Aorta (tissue), 5 donors: ENCODE measurements around the gene TRIM72. TPM values are rescaled to one million over a fixed set of nuclear protein-coding genes. Genes with fewer than 3 reads are reported as not detected.
A peak's percentile ranks its signal among the peaks of the same experiment; 100 is the strongest.

Experiments used
- ATAC-seq: fragments of 200-7000 bp; cut with Tn5 transposase; one replicate; pipeline ENCODE4 v1.9.1; 2022; ENCODE audit warnings: moderate library complexity; ENCODE audit not compliant: low FRiP score
- DNase-seq, 2 donors: peaks; one replicate each; pipeline ENCODE4 v3.0.0-alpha.2; 2020
- H3K27ac ChIP-seq, 2 donors: one replicate each; pipeline ENCODE4 v1.5.1; 2013; ENCODE audit warnings: low read length in 2 of 2, mild to moderate bottlenecking in 2 of 2, moderate library complexity in 2 of 2, control low read depth in 1 of 2, inconsistent platforms in 1 of 2, low read depth in 1 of 2
- H3K27me3 ChIP-seq, 2 donors: one replicate each; pipeline ENCODE4 v1.6.1; 2013; ENCODE audit warnings: control low read depth in 1 of 2, low read length in 1 of 2, mild to moderate bottlenecking in 1 of 2, moderate library complexity in 1 of 2; ENCODE audit not compliant: insufficient read depth in 2 of 2, control insufficient read depth in 1 of 2
- H3K36me3 ChIP-seq, 2 donors: one replicate each; pipeline ENCODE4 v1.6.1; 2013; ENCODE audit warnings: control low read depth in 1 of 2, low read length in 1 of 2, mild to moderate bottlenecking in 1 of 2; ENCODE audit not compliant: insufficient read depth in 2 of 2, control insufficient read depth in 1 of 2
- H3K4me1 ChIP-seq, 2 donors: one replicate each; pipeline ENCODE4 v1.6.1; 2013; ENCODE audit warnings: low read length in 2 of 2, control low read depth in 1 of 2, mild to moderate bottlenecking in 1 of 2, moderate library complexity in 1 of 2; ENCODE audit not compliant: insufficient read depth in 2 of 2, control insufficient read depth in 1 of 2
- H3K4me3 ChIP-seq, 2 donors: one replicate each; pipeline ENCODE4 v1.5.1; 2013; ENCODE audit warnings: low read length in 2 of 2, control low read depth in 1 of 2, mild to moderate bottlenecking in 1 of 2
- H3K9me3 ChIP-seq: one replicate; pipeline ENCODE4 v1.6.1; 2013; ENCODE audit warnings: mild to moderate bottlenecking, low read length; ENCODE audit not compliant: control insufficient read depth
- WGBS, 2 donors: extraction: QIAGEN DNeasy Blood & Tissue Kit; methylation state at CpG; one replicate each; pipeline ENCODE4 v1.1.7; 2013; 5-methylcytosine and 5-hydroxymethylcytosine counted together
- intact Hi-C, 2 donors: fragments of 100-400 bp; cut with DNase I; formaldehyde crosslinking; loops; one replicate each; pipeline versions ENCODE4 v1.14.2 to v1.15.0; 2022
- polyA plus RNA-seq, 2 donors: library from polyadenylated mRNA; stranded (reverse); fragments of 200-250 nt; gene quantifications; one replicate each; pipeline ENCODE4 v1.2.3, GENCODE V29; 2013
- total RNA-seq, 2 donors: library from RNA; stranded (reverse); fragmentation: NEBNext Ultra II Directional; extraction: Animal tissue kit (Norgen Biotek cat#: 25700); gene quantifications; one replicate each; pipeline ENCODE4 v1.2.1, GENCODE V29; 2021
- donor health status: healthy with polysubstance abuse.
- donor health status: Bipolar disorder and iron deficiency.
- donor health status: DM: no; HTN: no; CAD: no.
- donor health status: DM: no; HTN: no; CAD: no.
- donor health status: DM: yes; HTN: yes; CAD: no.

Gene TRIM72
- total and polyA plus RNA-seq, 4 donors: 0.05 to 0.24 TPM; not detected in 2

DNA sequence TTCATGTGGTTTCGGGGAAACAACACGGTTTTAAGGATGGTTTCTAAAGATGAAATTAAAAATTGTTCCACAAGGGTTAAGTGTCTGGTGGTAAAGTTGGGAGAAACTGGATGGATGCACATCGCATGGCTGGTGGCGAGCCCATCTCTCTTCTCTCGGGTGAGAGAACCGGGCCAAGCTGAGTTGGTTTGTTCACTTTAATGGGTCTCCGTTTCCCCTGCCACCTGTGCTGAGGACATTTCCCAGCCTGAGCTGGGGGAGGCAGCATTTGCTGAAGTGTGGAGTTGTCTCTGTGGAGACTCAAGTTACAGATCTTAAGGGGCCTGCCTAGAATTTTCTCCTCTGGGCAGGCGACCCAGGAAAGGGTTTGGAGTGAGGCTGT is 26.1 kb upstream of the TRIM72 start:
- H3K36me3 ChIP-seq: peaks cover 18 to 25% of the 10 kb centered on the region in 2 donors
- no peaks in the 10 kb centered on the region for H3K27me3 ChIP-seq
- ATAC-seq (no peak), DNase-seq (peak in 1 of 2 donors; percentile 32)
- no peak overlapping the region for H3K27ac ChIP-seq
- H3K9me3 ChIP-seq: no peaks in the 10 kb centered on the region
- H3K4me1 ChIP-seq: no peaks in the 10 kb centered on the region
- intact Hi-C loops: loop anchor here (10.0 kb wide), 1 partner anchor 257 kb away; the partner anchor contains the start of gene ZNF843 (in 2 of the 2)
- WGBS, 2 donors: 72 to 75% methylated on average over 8 of the region's 8 CpGs
- no peak overlapping the region for H3K4me3 ChIP-seq

DNA sequence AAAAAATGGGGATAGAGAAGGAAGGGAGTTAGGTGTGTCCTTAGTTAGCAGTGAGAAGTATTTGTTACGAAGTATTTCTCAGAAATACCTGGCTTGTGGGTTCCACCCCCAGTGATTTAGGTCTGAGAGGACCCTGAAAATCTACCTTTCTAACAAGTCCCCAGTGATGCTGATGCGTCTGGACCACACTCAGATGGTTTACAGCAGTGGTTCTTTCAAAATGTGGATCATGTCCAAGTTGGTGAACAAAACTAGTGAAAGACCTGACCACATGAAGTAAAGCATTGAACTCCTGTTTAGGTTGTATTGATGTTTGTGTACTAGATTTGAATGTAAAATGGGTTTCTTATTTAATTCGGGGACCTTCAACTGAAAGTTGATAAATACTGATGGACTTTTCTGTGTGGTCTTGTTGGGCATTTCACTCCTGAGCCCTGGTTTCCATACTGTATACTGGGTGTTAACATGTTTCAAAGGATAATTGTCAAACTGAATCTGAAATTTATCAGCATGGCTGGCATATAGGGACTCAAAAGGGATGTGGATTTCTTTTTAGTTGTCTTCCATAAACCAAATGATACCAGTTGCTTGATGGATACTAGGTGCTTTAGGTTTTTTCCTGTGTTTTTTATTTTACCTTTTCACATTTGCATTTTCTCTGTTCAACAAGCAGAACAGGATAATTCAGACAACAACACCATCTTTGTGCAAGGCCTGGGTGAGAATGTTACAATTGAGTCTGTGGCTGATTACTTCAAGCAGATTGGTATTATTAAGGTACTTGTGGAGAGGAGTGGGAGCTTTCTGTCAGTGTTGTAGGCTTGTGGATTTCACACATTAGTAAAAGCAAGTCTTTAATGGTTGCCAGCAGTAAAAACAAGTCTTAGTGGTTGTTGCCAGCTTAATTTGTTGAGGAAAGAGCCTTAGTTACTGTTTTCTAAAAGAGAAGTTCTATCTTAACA is 25.2 kb upstream of the TRIM72 start:
- H3K4me3 ChIP-seq: no peak overlapping the region
- no peak overlapping the region for H3K27ac ChIP-seq
- 76 to 83% methylated on average over 3 of the region's 3 CpGs for WGBS, 2 donors
- intact Hi-C loops: loop anchor here (10.0 kb wide), 1 partner anchor 256 kb away; the partner anchor contains the start of gene ZNF843 (in 2 of the 2)
- no peaks in the 10 kb centered on the region for H3K27me3 ChIP-seq
- H3K9me3 ChIP-seq: no peaks in the 10 kb centered on the region
- no peak for DNase-seq
- ATAC-seq: no peak
- no peaks in the 10 kb centered on the region for H3K4me1 ChIP-seq
- peaks cover 23 to 24% of the 10 kb centered on the region in 2 donors for H3K36me3 ChIP-seq

DNA sequence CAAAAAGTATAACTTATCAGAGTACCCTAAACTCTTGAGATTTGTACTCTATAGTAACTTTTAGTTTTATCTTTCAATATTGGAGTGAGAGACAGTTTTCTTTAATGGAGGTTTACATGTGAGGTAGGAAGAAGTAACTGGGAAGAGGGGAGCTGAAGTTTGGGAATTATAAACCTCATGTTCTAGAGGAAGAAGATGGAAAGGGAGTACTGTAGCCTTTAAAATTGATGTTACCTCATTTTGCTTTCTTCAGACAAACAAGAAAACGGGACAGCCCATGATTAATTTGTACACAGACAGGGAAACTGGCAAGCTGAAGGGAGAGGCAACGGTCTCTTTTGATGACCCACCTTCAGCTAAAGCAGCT is 24.5 kb upstream of the TRIM72 start:
- no peak overlapping the region for H3K4me3 ChIP-seq
- H3K27ac ChIP-seq: no peak overlapping the region
- WGBS, 2 donors: 76 to 86% methylated on average over 2 of the region's 2 CpGs
- no peaks in the 10 kb centered on the region for H3K9me3 ChIP-seq
- DNase-seq (no peak), ATAC-seq (no peak)
- no peaks in the 10 kb centered on the region for H3K4me1 ChIP-seq
- intact Hi-C loops: loop anchor here (10.0 kb wide), 1 partner anchor 255 kb away; the partner anchor contains the start of gene ZNF843 (in 2 of the 2)
- H3K36me3 ChIP-seq: peaks cover 22 to 23% of the 10 kb centered on the region in 2 donors
- H3K27me3 ChIP-seq: no peaks in the 10 kb centered on the region

DNA sequence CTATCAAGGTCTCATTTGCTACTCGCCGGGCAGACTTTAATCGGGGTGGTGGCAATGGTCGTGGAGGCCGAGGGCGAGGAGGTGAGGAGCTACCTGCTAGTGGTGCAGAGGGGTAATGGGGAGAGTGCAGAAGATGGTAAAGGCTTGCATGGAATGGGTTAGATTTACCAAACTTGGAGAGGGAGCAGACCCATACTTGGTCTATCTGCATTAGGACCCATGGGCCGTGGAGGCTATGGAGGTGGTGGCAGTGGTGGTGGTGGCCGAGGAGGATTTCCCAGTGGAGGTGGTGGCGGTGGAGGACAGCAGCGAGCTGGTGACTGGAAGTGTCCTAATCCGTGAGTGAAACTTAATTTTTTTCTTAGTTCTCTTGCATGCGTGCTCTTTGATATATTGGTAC is 23.9 kb upstream of the TRIM72 start:
- ATAC-seq (no peak), DNase-seq (peak in 1 of 2 donors; percentile 55)
- intact Hi-C loops: no loop called here
- Histone ChIP-seq H3K27ac (no peak overlapping the region), H3K9me3 (no peaks in the 10 kb centered on the region), H3K36me3 (peaks cover 20% of the 10 kb centered on the region in 2 donors), H3K4me3 (no peak overlapping the region), H3K27me3 (no peaks in the 10 kb centered on the region), H3K4me1 (no peaks in the 10 kb centered on the region)
- 91 to 93% methylated on average over 12 of the region's 12 CpGs for WGBS, 2 donors

DNA sequence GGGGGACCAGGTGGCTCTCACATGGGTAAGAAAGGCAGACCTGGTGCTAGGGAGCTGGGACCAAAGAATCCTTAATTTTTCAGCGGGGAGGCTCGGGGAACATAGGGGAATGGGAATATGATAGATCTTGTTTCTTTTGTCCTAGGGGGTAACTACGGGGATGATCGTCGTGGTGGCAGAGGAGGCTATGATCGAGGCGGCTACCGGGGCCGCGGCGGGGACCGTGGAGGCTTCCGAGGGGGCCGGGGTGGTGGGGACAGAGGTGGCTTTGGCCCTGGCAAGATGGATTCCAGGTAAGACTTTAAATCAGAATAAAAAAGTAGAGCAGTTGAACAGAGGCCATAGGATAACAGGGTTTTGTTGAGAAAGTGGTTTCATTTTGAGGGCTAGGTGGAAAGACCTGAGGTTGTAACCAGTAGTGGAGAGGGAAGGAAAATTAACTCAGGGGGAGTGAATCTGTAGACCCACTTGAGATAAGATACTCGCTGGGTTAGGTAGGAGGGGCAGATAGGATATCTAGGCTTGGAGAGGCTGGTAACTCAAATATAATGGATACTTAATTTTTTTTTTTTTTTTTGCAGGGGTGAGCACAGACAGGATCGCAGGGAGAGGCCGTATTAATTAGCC is 23.0 kb upstream of the TRIM72 start:
- ATAC-seq: no peak
- 91 to 94% methylated on average over 17 of the region's 17 CpGs for WGBS, 2 donors
- Histone ChIP-seq H3K4me3 (no peak overlapping the region), H3K27me3 (no peaks in the 10 kb centered on the region), H3K27ac (no peak overlapping the region), H3K36me3 (peaks cover 16 to 20% of the 10 kb centered on the region in 2 donors), H3K9me3 (no peaks in the 10 kb centered on the region), H3K4me1 (no peaks in the 10 kb centered on the region)
- DNase-seq: peak in 1 of 2 donors; percentile 38
- intact Hi-C loops: no loop called here

DNA sequence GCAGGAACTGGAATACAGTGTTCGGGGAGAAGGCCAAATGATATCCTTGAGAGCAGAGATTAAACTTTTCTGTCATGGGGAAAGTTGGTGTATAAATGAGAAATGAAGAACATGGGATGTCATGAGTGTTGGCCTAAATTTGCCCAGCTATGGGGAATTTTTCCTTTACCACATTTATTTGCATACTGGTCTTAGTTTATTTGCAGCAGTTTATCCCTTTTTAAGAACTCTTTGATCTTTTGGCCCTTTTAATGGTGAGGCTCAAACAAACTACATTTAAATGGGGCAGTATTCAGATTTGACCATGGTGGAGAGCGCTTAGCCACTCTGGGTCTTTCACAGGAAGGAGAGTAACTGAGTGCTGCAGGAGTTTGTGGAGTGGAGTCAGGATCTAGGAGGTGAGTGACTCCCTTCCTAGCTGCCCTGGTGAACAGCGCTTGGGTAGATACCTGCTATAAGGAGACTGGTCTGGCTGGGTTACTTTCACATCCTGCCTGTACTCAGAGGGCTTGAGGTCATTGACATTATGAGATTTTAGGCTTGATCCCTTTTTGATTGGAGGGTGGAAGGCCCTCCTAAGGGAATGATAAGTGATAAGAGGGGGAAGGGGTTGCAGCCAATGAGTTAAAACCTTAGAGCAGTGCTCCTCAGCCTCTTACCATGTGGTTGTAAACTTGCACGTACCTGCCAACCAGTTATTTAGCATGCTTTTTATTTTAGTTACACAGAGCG is 22.1 kb upstream of the TRIM72 start:
- ATAC-seq: no peak
- no peaks in the 10 kb centered on the region for H3K4me1 ChIP-seq

DNA sequence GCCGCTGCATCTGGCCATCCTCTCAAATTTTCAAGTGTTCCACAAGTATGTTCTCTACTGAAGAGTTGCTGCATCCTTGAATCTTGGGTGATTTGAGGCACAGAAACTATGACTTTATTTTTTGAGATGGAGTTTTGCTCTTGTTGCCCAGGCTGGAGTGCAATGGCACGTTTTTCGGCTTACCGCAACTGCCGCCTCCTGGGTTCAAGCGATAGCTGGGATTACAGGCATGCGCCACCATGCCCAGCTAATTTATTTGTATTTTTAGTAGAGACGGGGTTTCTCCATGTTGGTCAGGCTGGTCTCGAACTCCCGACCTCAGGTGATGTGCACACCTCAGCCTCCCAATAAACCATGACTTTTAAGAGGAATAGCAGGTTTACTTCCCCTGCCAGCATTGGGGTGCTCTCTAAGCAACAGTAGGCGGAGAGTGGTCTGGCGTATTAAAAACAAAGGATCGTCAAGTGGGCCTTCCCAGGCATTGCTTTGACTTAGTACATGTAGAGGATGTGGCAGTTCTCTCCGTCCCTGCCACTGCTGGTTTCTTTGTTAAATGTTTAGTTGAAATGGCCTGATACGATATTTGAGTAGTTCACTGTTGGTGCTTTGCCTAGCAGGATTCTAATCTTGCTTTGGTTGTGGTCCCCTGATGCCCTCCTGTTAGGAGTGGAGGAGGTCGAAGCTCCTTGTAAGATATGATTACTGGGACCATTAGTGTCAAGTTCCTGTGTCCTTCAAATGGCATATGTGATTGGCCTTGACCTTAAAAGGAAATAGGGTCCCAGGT is 20.9 kb upstream of the TRIM72 start:
- peak; percentile 14 to 23 for DNase-seq
- intact Hi-C loops: no loop called here
- H3K36me3 ChIP-seq: peaks cover 13 to 17% of the 10 kb centered on the region in 2 donors

More for the DNA sequence above, 22.1 kb upstream of the TRIM72 start:
- Histone ChIP-seq H3K9me3 (no peaks in the 10 kb centered on the region), H3K36me3 (peaks cover 14 to 19% of the 10 kb centered on the region in 2 donors), H3K27me3 (no peaks in the 10 kb centered on the region), H3K27ac (no peak overlapping the region), H3K4me3 (no peak overlapping the region)
- 76 to 82% methylated on average over 5 of the region's 5 CpGs for WGBS, 2 donors
- DNase-seq: peak in 1 of 2 donors; percentile 1
- intact Hi-C loops: no loop called here

DNA sequence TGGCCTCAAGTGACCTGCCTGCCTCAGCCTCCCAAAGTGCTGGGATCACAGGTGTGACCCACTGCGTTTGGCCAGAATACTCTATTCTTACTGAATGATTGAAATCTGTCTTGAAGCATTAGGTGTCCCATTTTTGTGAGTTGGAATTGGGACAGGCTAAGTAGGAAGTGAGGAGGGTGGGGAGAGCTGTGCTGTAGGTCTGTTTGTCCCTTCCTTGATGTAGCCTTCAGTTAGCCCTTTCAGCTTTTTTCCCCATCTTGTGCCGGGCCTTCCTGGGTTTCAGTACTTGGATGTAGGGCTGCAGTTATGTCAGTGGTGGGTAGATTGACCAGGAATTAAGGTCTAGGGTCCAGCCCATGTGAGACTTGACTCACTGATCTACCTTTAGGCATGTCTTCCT is 20.0 kb upstream of the TRIM72 start:
- DNase-seq (peak in 1 of 2 donors; percentile 30), ATAC-seq (no peak)
- H3K36me3 ChIP-seq: peaks cover 13 to 17% of the 10 kb centered on the region in 2 donors
- no peaks in the 10 kb centered on the region for H3K27me3 ChIP-seq
- H3K27ac ChIP-seq: no peak overlapping the region
- no peaks in the 10 kb centered on the region for H3K4me1 ChIP-seq
- WGBS, 2 donors: 83 to 92% methylated on average over 2 of the region's 2 CpGs
- H3K9me3 ChIP-seq: no peaks in the 10 kb centered on the region
- intact Hi-C loops: no loop called here
- H3K4me3 ChIP-seq: no peak overlapping the region

More for the DNA sequence above, 20.9 kb upstream of the TRIM72 start:
- H3K4me3 ChIP-seq: no peak overlapping the region
- H3K27me3 ChIP-seq: no peaks in the 10 kb centered on the region
- no peaks in the 10 kb centered on the region for H3K4me1 ChIP-seq
- no peak for ATAC-seq
- WGBS, 2 donors: 86% methylated on average over 16 of the region's 16 CpGs
- no peaks in the 10 kb centered on the region for H3K9me3 ChIP-seq
- H3K27ac ChIP-seq: no peak overlapping the region
